Lung (tissue), 12 donors: ENCODE data around the gene HTRA1. TPM values are rescaled to one million over a fixed set of nuclear protein-coding genes. Genes with fewer than 3 reads are reported as not detected.

ENCODE experiments used
- ATAC-seq: fragments of 200-7000 bp; cut with Tn5 transposase; one replicate; pipeline ENCODE4 v1.9.1; 2020; ENCODE audit warnings: moderate number of reproducible peaks; ENCODE audit not compliant: insufficient read depth, low FRiP score
- DNase-seq, 3 donors: peaks; one replicate each; pipeline ENCODE4 v3.0.0-alpha.2; 2013 to 2017
- H3K27ac ChIP-seq, 2 donors: one replicate each; pipeline ENCODE4 v1.5.1; 2013; ENCODE audit warnings: mild to moderate bottlenecking in 2 of 2, moderate library complexity in 2 of 2, control low read depth in 1 of 2, inconsistent platforms in 1 of 2, low read depth in 1 of 2, low read length in 1 of 2
- H3K27me3 ChIP-seq, 3 donors: one replicate each; pipeline ENCODE4 v1.5.1; 2013; ENCODE audit warnings: low read length in 2 of 3; ENCODE audit not compliant: control insufficient read depth in 3 of 3, insufficient read depth in 3 of 3
- H3K36me3 ChIP-seq, 4 donors: one replicate each; pipeline ENCODE4 v1.5.1; 2013; ENCODE audit warnings: low read length in 4 of 4, mild to moderate bottlenecking in 1 of 4, moderate library complexity in 1 of 4; ENCODE audit not compliant: control insufficient read depth in 4 of 4, insufficient read depth in 4 of 4
- H3K4me1 ChIP-seq, 5 donors: one replicate each; pipeline ENCODE4 v1.5.1; 2013; ENCODE audit warnings: low read length in 5 of 5, mild to moderate bottlenecking in 2 of 5, moderate library complexity in 1 of 5; ENCODE audit not compliant: control insufficient read depth in 5 of 5, insufficient read depth in 5 of 5
- H3K4me3 ChIP-seq: one replicate; pipeline ENCODE4 v1.5.1; 2013; ENCODE audit warnings: mild to moderate bottlenecking, control low read depth, moderate library complexity
- H3K9ac ChIP-seq, 2 donors: one replicate each; pipeline ENCODE4 v1.5.1; 2013; ENCODE audit warnings: low read length in 2 of 2, control low read depth in 1 of 2; ENCODE audit not compliant: insufficient read depth in 1 of 2
- H3K9me3 ChIP-seq, 4 donors: one replicate each; pipeline ENCODE4 v1.5.1; 2013; ENCODE audit warnings: low read length in 3 of 4, mild to moderate bottlenecking in 1 of 4, moderate library complexity in 1 of 4; ENCODE audit not compliant: control insufficient read depth in 4 of 4, insufficient read depth in 3 of 4
- CTCF ChIP-seq: IDR thresholded peaks from 2 replicates; pipeline ENCODE4 v1.5.1; 2012; ENCODE audit warnings: mild to moderate bottlenecking; ENCODE audit errors: control extremely low read depth, extremely low read depth
- WGBS, 2 donors: extraction: QIAGEN DNeasy Blood & Tissue Kit; methylation state at CpG; one replicate each; pipeline ENCODE4 v1.1.7; 2013; 5-methylcytosine and 5-hydroxymethylcytosine counted together
- polyA plus RNA-seq, 2 donors: library from polyadenylated mRNA; stranded (reverse); fragments of 200-250 nt; gene quantifications; one replicate each; pipeline ENCODE4 v1.2.1, GENCODE V29; 2013
- total RNA-seq, 2 donors: library from RNA; depleted of rRNA in 1 of 2; stranded (reverse); fragments of >200 nt in 1 of 2; gene quantifications; one replicate each; pipeline ENCODE4 v1.2.1, GENCODE V29; 2014 to 2021
- donor health status: control.
- donor health status: control.
- donor health status: Bipolar disorder and iron deficiency.
- donor health status: healthy.
- donor health status: DM: yes; HTN: yes; CAD: no.

The HTRA1 gene
- total and polyA plus RNA-seq, 4 donors: 30.4 to 59.8 (median 46.1) TPM

- DNase-seq (no peak), ATAC-seq (no peak)
- peaks cover 0 to 11% (median 0%) of the 10 kb centered on the region in 5 donors for H3K4me1 ChIP-seq
- H3K4me3 ChIP-seq: no peak overlapping the region
- whole genome bisulfite sequencing, 2 donors: 94% methylated on average over 3 of the region's 3 CpGs
- no peaks in the 10 kb centered on the region for H3K27me3 ChIP-seq
- H3K9me3 ChIP-seq: no peaks in the 10 kb centered on the region
- no peak overlapping the region for H3K27ac ChIP-seq
- no peak overlapping the region for H3K9ac ChIP-seq
- H3K36me3 ChIP-seq: peaks cover 0 to 7% (median 0%) of the 10 kb centered on the region in 4 donors
- no peak for TF ChIP-seq CTCF
Measured at GRCh38 chr10:122507616-122508015, 46.3 kb downstream of the HTRA1 start.

GRCh38 chr10:122508021-122508420, 46.7 kb downstream of the HTRA1 start:
- Histone ChIP-seq H3K27me3 (no peaks in the 10 kb centered on the region), H3K4me3 (no peak overlapping the region), H3K36me3 (peaks cover 0 to 7% (median 0%) of the 10 kb centered on the region in 4 donors), H3K9ac (no peak overlapping the region), H3K27ac (no peak overlapping the region), H3K9me3 (no peaks in the 10 kb centered on the region), H3K4me1 (peaks cover 0 to 11% (median 0%) of the 10 kb centered on the region in 5 donors)
- no peak for ATAC-seq
- no peak for TF ChIP-seq CTCF
- WGBS, 2 donors: 84 to 90% methylated on average over 5 of the region's 5 CpGs
- DNase-seq: no peak

- TF ChIP-seq CTCF: no peak
- Histone ChIP-seq H3K27me3 (no peaks in the 10 kb centered on the region), H3K9me3 (no peaks in the 10 kb centered on the region), H3K9ac (no peak overlapping the region), H3K27ac (no peak overlapping the region), H3K36me3 (peaks cover 0 to 7% (median 2%) of the 10 kb centered on the region in 4 donors), H3K4me1 (peaks cover 0 to 8% (median 0%) of the 10 kb centered on the region in 5 donors), H3K4me3 (no peak overlapping the region)
- DNase-seq: no peak
- ATAC-seq: no peak
- 63 to 85% methylated on average over 11 of the region's 11 CpGs for WGBS, 2 donors
Measured at GRCh38 chr10:122509323-122509722, 48.0 kb downstream of the HTRA1 start.

GRCh38 chr10:122510326-122510725, 49.0 kb downstream of the HTRA1 start:
- no peak overlapping the region for H3K9ac ChIP-seq

More at GRCh38 chr10:122510326-122510725, 49.0 kb downstream of the HTRA1 start:
- H3K27me3 ChIP-seq: no peaks in the 10 kb centered on the region
- DNase-seq: no peak
- H3K4me3 ChIP-seq: no peak overlapping the region
- no peak for ATAC-seq
- no peak overlapping the region for H3K27ac ChIP-seq
- no peaks in the 10 kb centered on the region for H3K4me1 ChIP-seq
- peaks cover 0 to 13% (median 2%) of the 10 kb centered on the region in 4 donors for H3K36me3 ChIP-seq
- TF ChIP-seq CTCF: no peak
- WGBS, 2 donors: 80 to 81% methylated on average over 11 of the region's 11 CpGs
- H3K9me3 ChIP-seq: no peaks in the 10 kb centered on the region
